ENCODE results near the gene BTNL3.
"Not testable (repeated sequence)": the region's sequence is repeated elsewhere in the genome, so short reads cannot be mapped to it uniquely, and the experiment has no call there.

Gene BTNL3, protein sequence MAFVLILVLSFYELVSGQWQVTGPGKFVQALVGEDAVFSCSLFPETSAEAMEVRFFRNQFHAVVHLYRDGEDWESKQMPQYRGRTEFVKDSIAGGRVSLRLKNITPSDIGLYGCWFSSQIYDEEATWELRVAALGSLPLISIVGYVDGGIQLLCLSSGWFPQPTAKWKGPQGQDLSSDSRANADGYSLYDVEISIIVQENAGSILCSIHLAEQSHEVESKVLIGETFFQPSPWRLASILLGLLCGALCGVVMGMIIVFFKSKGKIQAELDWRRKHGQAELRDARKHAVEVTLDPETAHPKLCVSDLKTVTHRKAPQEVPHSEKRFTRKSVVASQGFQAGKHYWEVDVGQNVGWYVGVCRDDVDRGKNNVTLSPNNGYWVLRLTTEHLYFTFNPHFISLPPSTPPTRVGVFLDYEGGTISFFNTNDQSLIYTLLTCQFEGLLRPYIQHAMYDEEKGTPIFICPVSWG

DNA sequence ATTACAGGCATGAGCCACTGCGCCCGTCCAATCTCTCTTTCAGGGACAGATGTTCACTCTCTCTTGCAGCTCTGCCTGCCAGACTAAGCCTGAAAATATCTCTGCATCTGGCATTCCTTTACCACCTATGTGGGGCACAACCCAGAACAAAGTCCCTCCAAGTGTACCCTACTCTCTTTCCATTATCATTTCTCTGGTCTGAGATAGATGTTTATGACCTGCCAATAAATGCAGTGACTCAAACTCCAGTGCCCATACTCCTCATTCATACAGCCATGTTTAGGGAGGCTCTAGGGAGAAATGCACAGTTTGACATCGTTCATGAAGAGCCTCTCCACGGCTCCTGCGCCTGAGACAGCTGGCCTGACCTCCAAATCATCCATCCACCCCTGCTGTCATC, at the start of gene BTNL3:
TSS of gene BTNL3 (plus strand) at position 255 of the 400 bp plus-strand sequence. CDS start 183 bp downstream, outside the sequence.
- no peak for DNase-seq (ENCODE audit: low read depth, low spot score)

DNA sequence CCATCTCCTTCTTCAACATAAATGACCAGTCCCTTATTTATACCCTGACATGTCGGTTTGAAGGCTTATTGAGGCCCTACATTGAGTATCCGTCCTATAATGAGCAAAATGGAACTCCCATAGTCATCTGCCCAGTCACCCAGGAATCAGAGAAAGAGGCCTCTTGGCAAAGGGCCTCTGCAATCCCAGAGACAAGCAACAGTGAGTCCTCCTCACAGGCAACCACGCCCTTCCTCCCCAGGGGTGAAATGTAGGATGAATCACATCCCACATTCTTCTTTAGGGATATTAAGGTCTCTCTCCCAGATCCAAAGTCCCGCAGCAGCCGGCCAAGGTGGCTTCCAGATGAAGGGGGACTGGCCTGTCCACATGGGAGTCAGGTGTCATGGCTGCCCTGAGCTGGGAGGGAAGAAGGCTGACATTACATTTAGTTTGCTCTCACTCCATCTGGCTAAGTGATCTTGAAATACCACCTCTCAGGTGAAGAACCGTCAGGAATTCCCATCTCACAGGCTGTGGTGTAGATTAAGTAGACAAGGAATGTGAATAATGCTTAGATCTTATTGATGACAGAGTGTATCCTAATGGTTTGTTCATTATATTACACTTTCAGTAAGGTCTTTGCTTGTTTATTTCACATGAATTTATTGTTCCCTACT, 38.2 kb upstream of the BTNL3 start:
- DNase-seq (ENCODE audit: low read depth, low spot score), result no peak

- peak; percentile 12 for DNase-seq (ENCODE audit: low read depth, low spot score)
Observed at GRCh38 chr5:180959661-180960060, 29.0 kb upstream of the BTNL3 start.

DNA sequence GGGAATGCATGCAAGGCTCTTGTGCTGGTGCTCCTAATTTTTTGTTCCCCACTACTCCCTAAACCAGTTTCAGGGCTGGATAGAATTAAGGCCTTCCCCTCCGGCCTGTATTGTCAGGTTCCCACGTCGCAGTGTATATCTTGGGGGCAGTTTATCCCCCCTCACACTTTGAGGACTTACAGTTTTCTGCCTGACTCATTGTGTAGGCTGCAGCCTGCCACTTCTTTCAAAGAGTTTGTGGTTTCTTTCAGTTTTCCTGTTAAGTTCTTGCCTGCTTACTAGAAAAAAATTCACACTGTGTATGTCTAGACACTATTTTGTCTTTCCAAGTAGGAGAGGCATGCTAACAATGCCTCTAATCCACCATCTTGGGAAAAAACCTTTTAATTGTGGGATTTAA, 28.4 kb upstream of the BTNL3 start:
- DNase-seq (ENCODE audit: low read depth, low spot score), result no peak

DNA sequence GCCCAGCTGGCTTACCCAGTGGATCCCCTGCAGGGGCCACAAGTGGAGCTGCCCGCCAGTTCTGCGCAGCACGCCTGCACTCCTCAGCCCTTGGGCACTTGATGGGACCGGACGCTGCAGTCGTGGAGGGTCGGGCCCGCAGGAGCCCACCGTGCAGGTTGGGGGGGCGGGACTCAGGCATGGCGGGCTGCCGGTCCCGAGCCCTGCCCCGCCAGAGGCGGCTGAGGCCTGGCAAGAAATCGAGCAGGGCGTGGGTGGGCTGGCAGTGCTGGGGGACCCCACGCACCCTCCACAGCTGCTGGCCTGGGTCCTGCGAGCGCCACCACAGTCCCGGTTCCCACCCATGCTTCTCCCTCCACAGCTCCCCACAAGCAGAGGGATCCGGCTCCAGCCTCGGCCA, 19.2 kb upstream of the BTNL3 start:
- DNase-seq (ENCODE audit: low read depth, low spot score), result no peak

- no peak for DNase-seq (ENCODE audit: low read depth, low spot score)
Observed at GRCh38 chr5:180970336-180970735, 18.3 kb upstream of the BTNL3 start.

- DNase-seq (ENCODE audit: low read depth, low spot score), result no peak
Observed at GRCh38 chr5:180970875-180971274, 17.8 kb upstream of the BTNL3 start.

GRCh38 chr5:180974612-180975315, 13.9 kb upstream of the BTNL3 start:
- DNase-seq (ENCODE audit: low read depth, low spot score), result no peak

DNA sequence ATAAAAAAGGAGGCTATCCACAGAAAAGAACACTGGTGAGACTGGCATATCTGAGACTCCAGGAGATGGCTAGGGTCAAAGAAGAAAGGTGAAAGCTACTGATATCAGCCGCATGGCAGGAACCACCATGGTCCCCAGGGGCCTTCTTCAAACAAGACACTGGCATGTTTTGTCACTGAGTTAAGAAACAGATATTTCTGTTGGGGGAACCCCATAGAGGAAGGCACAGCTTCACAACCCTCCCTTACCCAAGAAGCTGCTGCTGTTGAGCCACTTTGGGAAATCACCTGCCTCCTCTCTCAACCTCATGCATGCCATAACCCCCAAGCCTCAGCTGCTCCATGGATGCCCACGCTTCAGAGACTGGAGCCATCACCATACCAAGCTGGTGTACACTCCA, 13.3 kb upstream of the BTNL3 start:
- no peak for DNase-seq (ENCODE audit: low read depth, low spot score)

- DNase-seq (ENCODE audit: low read depth, low spot score), result no peak
Observed at GRCh38 chr5:180976518-180976917, 12.1 kb upstream of the BTNL3 start.

- no peak for DNase-seq (ENCODE audit: low read depth, low spot score)
Observed at GRCh38 chr5:180977852-180978251, 10.8 kb upstream of the BTNL3 start.

GRCh38 chr5:180982008-180982741, 6.5 kb upstream of the BTNL3 start:
- DNase-seq (ENCODE audit: low read depth, low spot score), result no peak

- no peak for DNase-seq (ENCODE audit: low read depth, low spot score)
Observed at GRCh38 chr5:180988016-180988415, 630 bp upstream of the BTNL3 start.

GRCh38 chr5:180990086-180990881, 1.6 kb downstream of the BTNL3 start:
- no peak for DNase-seq (ENCODE audit: low read depth, low spot score)

DNA sequence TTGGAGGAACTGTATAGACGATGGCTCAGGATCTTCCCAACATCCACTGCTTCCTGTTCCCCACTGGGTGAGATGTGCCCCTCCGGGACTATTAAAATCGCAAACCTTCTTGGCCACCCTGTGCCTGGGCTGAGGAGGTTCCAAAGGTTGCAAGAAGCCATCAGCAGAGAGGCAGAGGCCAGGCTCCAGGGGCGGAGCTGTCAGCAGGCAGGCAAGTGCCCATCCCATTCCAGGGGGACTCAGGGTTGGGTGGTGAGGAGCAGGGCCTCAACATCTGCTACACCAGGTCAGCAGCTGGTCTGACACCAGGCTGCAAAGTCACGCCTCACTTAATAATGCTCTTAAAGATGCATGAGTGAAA, 2.2 kb downstream of the BTNL3 start:
- no peak for DNase-seq (ENCODE audit: low read depth, low spot score)

DNA sequence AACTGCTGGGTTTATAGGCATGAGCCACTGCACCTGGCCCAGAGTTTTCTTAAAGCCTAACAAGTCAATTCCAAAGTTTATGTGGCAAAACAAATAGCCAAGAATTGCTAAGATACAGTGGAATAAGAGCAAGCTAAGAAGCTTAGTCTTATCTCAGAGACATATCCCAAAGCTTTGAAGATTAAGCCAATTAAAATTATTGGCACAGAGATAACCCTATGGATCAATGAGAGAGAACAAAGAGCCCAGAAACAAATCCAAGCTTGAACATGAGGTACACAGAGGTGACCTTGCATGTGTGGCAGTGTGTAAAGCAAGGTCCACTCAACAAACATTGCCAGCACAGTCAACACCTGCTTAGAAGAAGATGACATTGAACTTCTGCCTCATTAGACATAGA, 13.3 kb downstream of the BTNL3 start:
- DNase-seq (ENCODE audit: low read depth, low spot score), result no peak

GRCh38 chr5:181005791-181006190, 17.1 kb downstream of the BTNL3 start:
- DNase-seq (ENCODE audit: low read depth, low spot score), result no peak

DNA sequence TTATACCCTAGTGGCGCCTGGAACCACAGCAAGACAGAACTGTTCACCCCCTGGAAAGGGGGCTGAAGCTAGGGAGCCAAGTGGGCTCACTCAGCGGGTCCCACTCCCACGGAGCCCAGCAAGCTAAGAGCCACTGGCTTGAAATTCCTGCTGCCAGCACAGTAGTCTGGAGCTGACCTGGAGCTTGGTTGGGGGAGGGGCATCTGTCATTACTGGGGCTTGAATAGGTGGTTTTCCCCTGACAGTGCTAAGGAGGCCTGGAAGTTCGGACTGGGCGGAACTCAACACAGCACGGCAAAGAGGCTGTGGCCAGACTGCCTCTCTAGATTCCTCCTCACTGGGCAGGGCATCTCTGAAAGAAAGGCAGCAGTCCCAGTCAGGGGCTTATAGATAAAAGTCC, 19.5 kb downstream of the BTNL3 start:
- DNase-seq (ENCODE audit: low read depth, low spot score), result peak; percentile 62

DNA sequence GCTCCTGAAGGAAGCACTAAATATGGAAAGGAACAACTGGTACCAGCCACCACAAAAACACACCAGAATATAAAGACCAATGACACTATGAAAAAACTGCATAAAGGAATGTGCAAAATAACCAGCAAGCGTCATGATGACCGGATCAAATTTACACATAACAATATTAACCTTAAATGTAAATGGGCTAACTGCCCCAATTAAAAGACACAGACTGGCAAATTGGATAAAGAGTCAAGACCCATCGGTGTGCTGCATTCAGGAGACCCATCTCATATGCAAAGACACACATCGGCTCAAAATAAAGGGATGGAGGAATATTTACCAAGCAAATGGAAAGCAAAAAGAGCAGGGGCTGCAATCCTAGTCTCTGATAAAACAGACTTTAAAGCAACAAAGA, 21.4 kb downstream of the BTNL3 start:
- not testable (repeated sequence) for DNase-seq (ENCODE audit: low read depth, low spot score)

DNA sequence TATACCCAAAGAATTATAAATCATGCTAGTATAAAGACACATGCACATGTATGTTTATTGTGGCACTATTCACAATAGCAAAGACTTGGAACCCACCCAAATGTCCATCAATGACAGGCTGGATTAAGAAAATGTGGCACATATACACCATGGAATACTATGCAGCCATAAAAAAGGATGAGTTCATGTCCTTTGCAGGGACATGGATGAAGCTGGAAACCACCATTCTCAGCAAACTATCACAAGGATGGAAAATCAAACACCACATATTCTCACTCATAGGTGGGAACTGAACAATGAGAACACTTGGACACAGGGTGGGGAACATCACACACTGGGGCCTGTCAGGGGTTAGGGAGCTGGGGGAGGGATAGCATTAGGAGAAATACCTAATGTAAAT, 26.0 kb downstream of the BTNL3 start:
- DNase-seq (ENCODE audit: low read depth, low spot score), result not testable (repeated sequence)

DNA sequence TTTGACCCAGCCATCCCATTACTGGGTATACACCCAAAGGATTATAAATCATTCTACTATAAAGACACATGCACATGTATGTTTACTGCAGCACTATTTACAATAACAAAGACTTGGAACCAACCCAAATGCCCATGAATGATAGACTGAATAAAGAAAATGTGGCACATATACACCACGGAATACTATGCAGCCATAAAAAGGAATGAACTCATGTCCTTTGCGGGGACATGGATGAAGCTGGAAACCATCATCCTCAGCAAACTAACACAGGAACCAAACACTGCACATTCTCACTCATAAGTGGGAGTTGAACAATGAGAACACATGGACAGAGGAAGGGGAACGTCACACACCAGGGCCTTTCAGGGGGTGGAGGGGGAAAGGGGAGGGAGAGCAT, 28.8 kb downstream of the BTNL3 start:
- DNase-seq (ENCODE audit: low read depth, low spot score), result not testable (repeated sequence)

Data from ELF-1 (cell line).